MM.1S (cell line): ENCODE results near the gene SNX30.

Source experiments
- DNase-seq: peaks from one replicate; pipeline ENCODE4 v3.0.0-alpha.2; 2015
- H2AFZ ChIP-seq: fragments of 300-600 bp; sonication (generic); 2 replicates; pipeline ENCODE4 v1.6.0; 2016; ENCODE audit warnings: antibody characterized with exemption, low read length
- H3F3A ChIP-seq: fragments of 300-600 bp; sonication (generic); 2 replicates; pipeline ENCODE4 v1.6.1; 2016; ENCODE audit warnings: mild to moderate bottlenecking, antibody characterized with exemption, low read length, moderate library complexity, mixed read lengths; ENCODE audit not compliant: insufficient read depth
- H3K27ac ChIP-seq: fragments of 300-600 bp; sonication (generic); 2 replicates; pipeline ENCODE4 v1.5.1; 2016; ENCODE audit warnings: mild to moderate bottlenecking, low read length
- H3K27me3 ChIP-seq: fragments of 300-600 bp; sonication (generic); replicated peaks from 2 replicates; pipeline ENCODE4 v1.6.0; 2016; ENCODE audit warnings: low read length; ENCODE audit not compliant: insufficient read depth
- H3K36me3 ChIP-seq: fragments of 300-600 bp; sonication (generic); replicated peaks from 2 replicates; pipeline ENCODE4 v1.6.1; 2016; ENCODE audit warnings: mild to moderate bottlenecking, low read length, mixed read lengths; ENCODE audit not compliant: insufficient read depth
- H3K4me1 ChIP-seq: fragments of 300-600 bp; sonication (generic); 2 replicates; pipeline ENCODE4 v1.6.1; 2016; ENCODE audit warnings: low read length, mixed read lengths
- H3K4me2 ChIP-seq: fragments of 300-600 bp; sonication (generic); 2 replicates; pipeline ENCODE4 v1.6.0; 2016; ENCODE audit warnings: low read depth, low read length
- H3K4me3 ChIP-seq: fragments of 300-600 bp; sonication (generic); 2 replicates; pipeline ENCODE4 v1.5.1; 2016; ENCODE audit warnings: low read length, mixed read lengths
- H3K79me2 ChIP-seq: fragments of 300-600 bp; sonication (generic); 2 replicates; pipeline ENCODE4 v1.6.1; 2016; ENCODE audit warnings: mixed run types, low read length, mixed read lengths
- H3K9ac ChIP-seq: fragments of 300-600 bp; sonication (generic); 2 replicates; pipeline ENCODE4 v1.6.1; 2016; ENCODE audit warnings: low read length, mixed read lengths
- H3K9me2 ChIP-seq: fragments of 300-600 bp; sonication (generic); replicated peaks from 2 replicates; pipeline ENCODE4 v1.6.1; 2016; ENCODE audit warnings: mild to moderate bottlenecking, low read length, mixed read lengths; ENCODE audit not compliant: insufficient read depth
- H3K9me3 ChIP-seq: fragments of 300-600 bp; sonication (generic); replicated peaks from 2 replicates; pipeline ENCODE4 v1.6.1; 2016; ENCODE audit warnings: mild to moderate bottlenecking, low read length, mixed read lengths; ENCODE audit not compliant: insufficient read depth
- H4K20me1 ChIP-seq: fragments of 300-600 bp; sonication (generic); 2 replicates; pipeline ENCODE4 v1.6.1; 2016; ENCODE audit warnings: mild to moderate bottlenecking, low read length, moderate library complexity, mixed read lengths; ENCODE audit not compliant: insufficient read depth
- CTCF ChIP-seq: fragments of 300-600 bp; sonication (generic); IDR thresholded peaks from 2 replicates; pipeline ENCODE4 v1.5.1; 2016; ENCODE audit warnings: antibody characterized with exemption, low read length, mixed read lengths
- EZH2 ChIP-seq: fragments of 300-600 bp; sonication (generic); optimal IDR thresholded peaks from 2 replicates; pipeline ENCODE3; 2017; ENCODE audit warnings: low read depth, mild to moderate bottlenecking, antibody characterized with exemption, low read length, mixed read lengths
- EZH2phosphoT487 ChIP-seq: fragments of 300-600 bp; sonication (generic); IDR thresholded peaks from 2 replicates; pipeline ENCODE4 v1.6.1; 2018; ENCODE audit warnings: antibody characterized with exemption, low read length

SNX30 gene

GRCh38 chr9:112771359-112772214 lies 21.0 kb downstream of the SNX30 start:
- Histone ChIP-seq H3F3A (no peaks in the 10 kb centered on the region), H3K9ac (no peak overlapping the region), H3K27me3 (no peaks in the 10 kb centered on the region), H2AFZ (no peak overlapping the region), H3K79me2 (peaks cover 24% of the 10 kb centered on the region), H3K4me1 (peaks cover 14% of the 10 kb centered on the region), H3K27ac (no peak overlapping the region), H3K4me2 (no peak overlapping the region), H3K4me3 (no peak overlapping the region), H3K36me3 (no peaks in the 10 kb centered on the region), H3K9me2 (no peaks in the 10 kb centered on the region), H4K20me1 (0 out of 2 replicates have a peak, but pooled peaks cover 2% of the 10 kb centered on the region), H3K9me3 (no peaks in the 10 kb centered on the region)
- no peak for DNase-seq
- TF ChIP-seq EZH2: no peak
- TF ChIP-seq EZH2phosphoT487: no peak
- TF ChIP-seq CTCF: no peak

- no peaks in the 10 kb centered on the region for H3K9me3 ChIP-seq
- H3K79me2 ChIP-seq: peaks cover 26% of the 10 kb centered on the region
- H3K9ac ChIP-seq: no peak overlapping the region
- no peaks in the 10 kb centered on the region for H3K9me2 ChIP-seq
- H4K20me1 ChIP-seq: 0 out of 2 replicates have a peak, but pooled peaks cover 2% of the 10 kb centered on the region
- no peak overlapping the region for H3K4me3 ChIP-seq
- H3K27me3 ChIP-seq: no peaks in the 10 kb centered on the region
- H2AFZ ChIP-seq: no peak overlapping the region
- no peak overlapping the region for H3K4me2 ChIP-seq
- H3K36me3 ChIP-seq: no peaks in the 10 kb centered on the region
- H3F3A ChIP-seq: no peaks in the 10 kb centered on the region
- no peak for DNase-seq
- TF ChIP-seq CTCF (no peak), EZH2 (no peak), EZH2phosphoT487 (no peak)
- H3K4me1 ChIP-seq: peaks cover 14% of the 10 kb centered on the region
- no peak overlapping the region for H3K27ac ChIP-seq
Observed at GRCh38 chr9:112772215-112772509, 21.6 kb downstream of the SNX30 start.

GRCh38 chr9:112772551-112772950 lies 22.0 kb downstream of the SNX30 start:
- no peak for DNase-seq
- H3K36me3 ChIP-seq: no peaks in the 10 kb centered on the region
- TF ChIP-seq CTCF (no peak), EZH2phosphoT487 (no peak), EZH2 (no peak)
- 0 out of 2 replicates have a peak, but pooled peaks cover 2% of the 10 kb centered on the region for H4K20me1 ChIP-seq
- no peaks in the 10 kb centered on the region for H3K9me2 ChIP-seq
- H3K9ac ChIP-seq: no peak overlapping the region
- H3K4me3 ChIP-seq: no peak overlapping the region
- H3K4me1 ChIP-seq: peaks cover 14% of the 10 kb centered on the region
- no peaks in the 10 kb centered on the region for H3K27me3 ChIP-seq
- no peak overlapping the region for H2AFZ ChIP-seq
- H3K9me3 ChIP-seq: no peaks in the 10 kb centered on the region
- H3K79me2 ChIP-seq: peaks cover 27% of the 10 kb centered on the region
- no peak overlapping the region for H3K27ac ChIP-seq
- H3F3A ChIP-seq: no peaks in the 10 kb centered on the region
- no peak overlapping the region for H3K4me2 ChIP-seq
